ENCODE results near the gene IPCEF1.

Gene IPCEF1

DNA sequence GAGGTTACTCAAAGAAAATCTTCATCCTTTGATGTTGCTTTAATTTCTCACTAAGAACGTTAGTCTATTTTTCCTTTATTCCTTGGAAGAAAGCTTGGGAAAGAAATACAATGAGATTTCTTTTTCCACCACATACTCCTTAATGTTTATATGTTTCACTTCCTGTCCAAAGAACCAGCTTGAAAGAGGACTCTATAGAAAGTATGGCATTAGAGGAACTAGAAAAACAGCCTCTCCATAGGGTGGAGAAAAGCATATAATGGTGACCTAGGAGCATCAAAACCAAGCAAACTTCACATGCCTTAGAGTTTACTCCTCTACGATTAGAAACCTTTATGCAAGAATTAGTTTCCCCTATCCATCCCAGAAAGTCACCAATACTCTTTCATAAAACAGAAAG, 186.5 kb downstream of the IPCEF1 start:
- DNase-seq (ENCODE audit: low read depth), result no peak
- TF ChIP-seq, protein P1, sequence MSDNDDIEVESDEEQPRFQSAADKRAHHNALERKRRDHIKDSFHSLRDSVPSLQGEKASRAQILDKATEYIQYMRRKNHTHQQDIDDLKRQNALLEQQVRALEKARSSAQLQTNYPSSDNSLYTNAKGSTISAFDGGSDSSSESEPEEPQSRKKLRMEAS (IDR thresholded peaks at IDR 0.05; ENCODE audit: low read depth, low read length), result no peak
- TF ChIP-seq MYC (IDR thresholded peaks at IDR 0.05; ENCODE audit: low read depth, low read length) (no peak), POLR2A (IDR thresholded peaks at IDR 0.05; ENCODE audit: extremely low read depth, insufficient read length) (no peak)
- TF ChIP-seq, protein P2, sequence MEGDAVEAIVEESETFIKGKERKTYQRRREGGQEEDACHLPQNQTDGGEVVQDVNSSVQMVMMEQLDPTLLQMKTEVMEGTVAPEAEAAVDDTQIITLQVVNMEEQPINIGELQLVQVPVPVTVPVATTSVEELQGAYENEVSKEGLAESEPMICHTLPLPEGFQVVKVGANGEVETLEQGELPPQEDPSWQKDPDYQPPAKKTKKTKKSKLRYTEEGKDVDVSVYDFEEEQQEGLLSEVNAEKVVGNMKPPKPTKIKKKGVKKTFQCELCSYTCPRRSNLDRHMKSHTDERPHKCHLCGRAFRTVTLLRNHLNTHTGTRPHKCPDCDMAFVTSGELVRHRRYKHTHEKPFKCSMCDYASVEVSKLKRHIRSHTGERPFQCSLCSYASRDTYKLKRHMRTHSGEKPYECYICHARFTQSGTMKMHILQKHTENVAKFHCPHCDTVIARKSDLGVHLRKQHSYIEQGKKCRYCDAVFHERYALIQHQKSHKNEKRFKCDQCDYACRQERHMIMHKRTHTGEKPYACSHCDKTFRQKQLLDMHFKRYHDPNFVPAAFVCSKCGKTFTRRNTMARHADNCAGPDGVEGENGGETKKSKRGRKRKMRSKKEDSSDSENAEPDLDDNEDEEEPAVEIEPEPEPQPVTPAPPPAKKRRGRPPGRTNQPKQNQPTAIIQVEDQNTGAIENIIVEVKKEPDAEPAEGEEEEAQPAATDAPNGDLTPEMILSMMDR (IDR thresholded peaks at IDR 0.05; ENCODE audit: low read depth, low read length), result no peak
- H3K4me3 ChIP-seq (ENCODE audit: low read depth, low read length), result no peak overlapping the region

GRCh38 chr6:154169193-154169847, 187.3 kb downstream of the IPCEF1 start:
- H3K4me3 ChIP-seq (ENCODE audit: low read depth, low read length), result no peak overlapping the region
- DNase-seq (ENCODE audit: low read depth), result peak; percentile 90
- TF ChIP-seq, protein P1 (IDR thresholded peaks at IDR 0.05; ENCODE audit: low read depth, low read length), result peak; percentile 91
- TF ChIP-seq, protein P2 (IDR thresholded peaks at IDR 0.05; ENCODE audit: low read depth, low read length), result no peak
- peak; percentile 82 for TF ChIP-seq MYC (IDR thresholded peaks at IDR 0.05; ENCODE audit: low read depth, low read length)

GRCh38 chr6:154167126-154167525, 189.5 kb downstream of the IPCEF1 start:
- TF ChIP-seq, protein P2 (IDR thresholded peaks at IDR 0.05; ENCODE audit: low read depth, low read length), result no peak
- TF ChIP-seq, protein P1 (IDR thresholded peaks at IDR 0.05; ENCODE audit: low read depth, low read length), result no peak
- TF ChIP-seq MYC (IDR thresholded peaks at IDR 0.05; ENCODE audit: low read depth, low read length) (no peak), POLR2A (IDR thresholded peaks at IDR 0.05; ENCODE audit: extremely low read depth, insufficient read length) (no peak)
- peak; percentile 39 for DNase-seq (ENCODE audit: low read depth)
- no peak overlapping the region for H3K4me3 ChIP-seq (ENCODE audit: low read depth, low read length)

DNA sequence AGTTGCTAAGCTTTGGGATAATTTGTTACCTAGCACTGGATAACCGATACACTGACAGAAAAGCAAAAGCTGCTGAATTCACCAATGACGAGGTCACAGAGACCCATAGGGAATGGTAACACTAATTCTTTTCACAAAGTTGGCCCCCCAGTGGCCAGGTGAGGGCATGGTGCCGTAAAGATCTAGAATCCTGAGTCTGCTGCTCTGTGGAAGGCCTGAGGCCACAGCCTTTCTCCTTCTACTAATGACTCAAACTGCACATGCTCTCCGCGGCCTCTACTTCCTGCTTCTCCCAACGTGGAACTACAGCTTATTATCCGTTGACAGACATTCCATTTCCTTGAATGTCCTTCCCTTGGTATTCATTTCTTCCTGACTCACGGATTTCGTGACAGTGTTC, 190.5 kb downstream of the IPCEF1 start:
- DNase-seq (ENCODE audit: low read depth), result no peak
- TF ChIP-seq MYC (IDR thresholded peaks at IDR 0.05; ENCODE audit: low read depth, low read length) (no peak), POLR2A (IDR thresholded peaks at IDR 0.05; ENCODE audit: extremely low read depth, insufficient read length) (no peak)
- TF ChIP-seq, protein P2 (IDR thresholded peaks at IDR 0.05; ENCODE audit: low read depth, low read length), result no peak
- TF ChIP-seq, protein P1 (IDR thresholded peaks at IDR 0.05; ENCODE audit: low read depth, low read length), result no peak
- H3K4me3 ChIP-seq (ENCODE audit: low read depth, low read length), result no peak overlapping the region

GRCh38 chr6:154165478-154165877, 191.1 kb downstream of the IPCEF1 start:
- H3K4me3 ChIP-seq (ENCODE audit: low read depth, low read length), result no peak overlapping the region
- DNase-seq (ENCODE audit: low read depth), result no peak
- TF ChIP-seq, protein P1 (IDR thresholded peaks at IDR 0.05; ENCODE audit: low read depth, low read length), result no peak
- TF ChIP-seq MYC (IDR thresholded peaks at IDR 0.05; ENCODE audit: low read depth, low read length) (no peak), POLR2A (IDR thresholded peaks at IDR 0.05; ENCODE audit: extremely low read depth, insufficient read length) (no peak)
- TF ChIP-seq, protein P2 (IDR thresholded peaks at IDR 0.05; ENCODE audit: low read depth, low read length), result no peak

Data from NB4 (cell line).